SK-N-SH (cell line): ENCODE data around the gene TSPAN4. TPM values are rescaled to one million over a fixed set of nuclear protein-coding genes. Genes with fewer than 3 reads are reported as not detected.

Experiments
- CTCF ChIA-PET: fragments of 300-600, 350-600 bp; formaldehyde crosslinking; extraction: SDS; loops from one replicate; lab custom pipeline; 2021; lab: Yijun Ruan, JAX
- POLR2A ChIA-PET: fragments of 350-600 bp; sonication (Branson Sonifier 250); formaldehyde crosslinking; extraction: SDS; loops from one replicate; lab custom pipeline; 2020; ENCODE audit warnings: antibody characterized with exemption, inconsistent platforms; lab: Yijun Ruan, JAX
- DNase-seq: peaks from one replicate; pipeline ENCODE4 v3.0.0; 2012
- H2AFZ ChIP-seq: fragments of 200-600 bp; sonication (generic); 2 replicates; pipeline ENCODE4 v1.8.1; 2016; ENCODE audit warnings: antibody characterized with exemption, mild to moderate bottlenecking, low read depth
- H3F3A ChIP-seq: fragments of 200-600 bp; sonication (generic); replicated peaks from 2 replicates; pipeline ENCODE3; 2016; ENCODE audit warnings: antibody characterized with exemption, mild to moderate bottlenecking; ENCODE audit not compliant: insufficient read depth
- H3K27ac ChIP-seq, 2 experiments: fragments of 200-500 bp in 1 of 2; fragments of 200-600 bp in 1 of 2; sonication (Bioruptor generic) in 1 of 2; sonication (generic), shearing (Covaris generic) in 1 of 2; 2 replicates each; pipeline versions ENCODE4 v1.5.1 to v1.6.1; 2014 to 2016; ENCODE audit warnings: low read depth in 2 of 2, inconsistent platforms in 1 of 2, low read length in 1 of 2, mild to moderate bottlenecking in 1 of 2, mixed read lengths in 1 of 2
- H3K27me3 ChIP-seq: fragments of 200-600 bp; sonication (generic), shearing (Covaris generic); 2 replicates; pipeline ENCODE4 v1.6.1; 2016; ENCODE audit warnings: mixed run types; ENCODE audit not compliant: insufficient read depth
- H3K36me3 ChIP-seq, 2 experiments: fragments of 200-500 bp in 1 of 2; fragments of 200-600 bp in 1 of 2; sonication (Bioruptor generic) in 1 of 2; sonication (generic) in 1 of 2; replicated peaks in 1 of 2; 2 replicates each; pipeline versions ENCODE3 to v1.5.1; 2014 to 2016; ENCODE audit warnings: low read length in 1 of 2, mild to moderate bottlenecking in 1 of 2; ENCODE audit not compliant: insufficient read depth in 2 of 2, control insufficient read depth in 1 of 2
- H3K4me1 ChIP-seq, 2 experiments: fragments of 200-500 bp in 1 of 2; fragments of 200-600 bp in 1 of 2; sonication (Bioruptor generic) in 1 of 2; sonication (generic), shearing (Covaris generic) in 1 of 2; 2 replicates each; pipeline versions ENCODE4 v1.5.1 to v1.6.1; 2014 to 2016; ENCODE audit warnings: low read depth in 1 of 2, low read length in 1 of 2, mixed run types in 1 of 2; ENCODE audit not compliant: insufficient read depth in 2 of 2, control insufficient read depth in 1 of 2
- H3K4me2 ChIP-seq: fragments of 200-600 bp; sonication (generic), shearing (Covaris generic); 2 replicates; pipeline ENCODE4 v1.6.1; 2017; ENCODE audit warnings: mixed run types
- H3K4me3 ChIP-seq, 2 experiments: fragments of 200-500 bp in 1 of 2; fragments of 200-600 bp in 1 of 2; sonication (Bioruptor generic) in 1 of 2; sonication (generic), shearing (Covaris generic) in 1 of 2; 2 replicates each; pipeline versions ENCODE4 v1.5.1 to v1.8.1; 2014 to 2016; ENCODE audit warnings: low read depth in 2 of 2, inconsistent platforms in 1 of 2, low read length in 1 of 2, mild to moderate bottlenecking in 1 of 2, mixed read lengths in 1 of 2, moderate library complexity in 1 of 2
- H3K79me2 ChIP-seq: fragments of 200-600 bp; sonication (generic); 2 replicates; pipeline ENCODE4 v1.8.1; 2017; ENCODE audit warnings: mild to moderate bottlenecking; ENCODE audit not compliant: insufficient read depth
- H3K9ac ChIP-seq: fragments of 200-600 bp; sonication (generic); 2 replicates; pipeline ENCODE4 v1.6.1; 2017; ENCODE audit warnings: mixed run types
- H3K9me2 ChIP-seq: fragments of 200-600 bp; sonication (generic); 2 replicates; pipeline ENCODE4 v1.6.1; 2017; ENCODE audit warnings: mixed run types
- H3K9me3 ChIP-seq: fragments of 200-600 bp; sonication (generic); 2 replicates; pipeline ENCODE4 v1.6.1; 2017; ENCODE audit warnings: mixed run types, mild to moderate bottlenecking, moderate library complexity
- H4K20me1 ChIP-seq: fragments of 200-600 bp; sonication (generic); 2 replicates; pipeline ENCODE4 v1.6.1; 2017; ENCODE audit warnings: mild to moderate bottlenecking, mixed run types; ENCODE audit not compliant: insufficient read depth
- CHD2 ChIP-seq: fragments of 150-350 bp; IDR thresholded peaks from 2 replicates; pipeline ENCODE4 v1.6.1; 2018; ENCODE audit warnings: low read length; ENCODE audit not compliant: partially characterized antibody
- EZH2phosphoT487 ChIP-seq: fragments of 200-600 bp; sonication (generic); IDR thresholded peaks from 2 replicates; pipeline ENCODE4 v1.6.1; 2017; ENCODE audit warnings: low read depth, mixed run types, mild to moderate bottlenecking, antibody characterized with exemption, moderate library complexity, borderline replicate concordance
- FOSL2 ChIP-seq: IDR thresholded peaks from 2 replicates; pipeline ENCODE4 v1.4.0; 2012; ENCODE audit warnings: low read depth, mild to moderate bottlenecking, moderate library complexity, borderline replicate concordance
- FOXM1 ChIP-seq: IDR thresholded peaks from 2 replicates; pipeline ENCODE4 v1.4.0; 2012; ENCODE audit warnings: low read depth, mild to moderate bottlenecking
- GATA2 ChIP-seq: sonication (generic); formaldehyde crosslinking; IDR thresholded peaks from 2 replicates; pipeline ENCODE4 v1.5.0; 2020; ENCODE audit warnings: mild to moderate bottlenecking, missing genetic modification reagents
- JUND ChIP-seq: IDR thresholded peaks from 2 replicates; pipeline ENCODE4 v1.4.0; 2012
- NRF1 ChIP-seq: IDR thresholded peaks from 2 replicates; pipeline ENCODE4 v1.6.1; 2012; ENCODE audit warnings: low read depth, mild to moderate bottlenecking, low read length
- RCOR1 ChIP-seq: fragments of 150-350 bp; IDR thresholded peaks from 2 replicates; pipeline ENCODE4 v1.6.1; 2017; ENCODE audit warnings: antibody characterized with exemption, low read length
- TAF1 ChIP-seq: IDR thresholded peaks from 2 replicates; pipeline ENCODE4 v1.6.1; 2012; ENCODE audit warnings: low read depth, mild to moderate bottlenecking, low read length, moderate library complexity, borderline replicate concordance
- TCF12 ChIP-seq: IDR thresholded peaks from 2 replicates; pipeline ENCODE4 v1.4.0; 2012
- WGBS: methylation state at CpG from one replicate; pipeline ENCODE4 v1.1.6; 2017; ENCODE audit warnings: low lambda C conversion rate; 5-methylcytosine and 5-hydroxymethylcytosine counted together
- polyA plus RNA-seq, 3 experiments: library from polyadenylated mRNA; depleted of rRNA; stranded (reverse); fragments of >200 nt; gene quantifications; 2 replicates each; pipeline ENCODE4 v1.2.3, GENCODE V29; 2012
- TF ChIP-seq, protein P1 (sequence below): fragments of 150-350 bp; IDR thresholded peaks from 2 replicates; pipeline ENCODE4 v1.6.1; 2016; ENCODE audit warnings: mild to moderate bottlenecking, low read depth, low read length
- TF ChIP-seq, protein P2 (sequence below): IDR thresholded peaks from 2 replicates; pipeline ENCODE4; 2012
- TF ChIP-seq, protein P3 (sequence below): IDR thresholded peaks from 2 replicates; pipeline ENCODE4 v1.6.1; 2012; ENCODE audit warnings: mild to moderate bottlenecking, low read depth, low read length, moderate library complexity
- TF ChIP-seq, protein P4 (sequence below): IDR thresholded peaks from 2 replicates; pipeline ENCODE4 v1.4.0; 2012; ENCODE audit warnings: low read depth

TSPAN4 gene
- polyA plus RNA-seq, 1 of the 3 experiments (the other 2 are of a cell fraction), result 226 TPM

DNA sequence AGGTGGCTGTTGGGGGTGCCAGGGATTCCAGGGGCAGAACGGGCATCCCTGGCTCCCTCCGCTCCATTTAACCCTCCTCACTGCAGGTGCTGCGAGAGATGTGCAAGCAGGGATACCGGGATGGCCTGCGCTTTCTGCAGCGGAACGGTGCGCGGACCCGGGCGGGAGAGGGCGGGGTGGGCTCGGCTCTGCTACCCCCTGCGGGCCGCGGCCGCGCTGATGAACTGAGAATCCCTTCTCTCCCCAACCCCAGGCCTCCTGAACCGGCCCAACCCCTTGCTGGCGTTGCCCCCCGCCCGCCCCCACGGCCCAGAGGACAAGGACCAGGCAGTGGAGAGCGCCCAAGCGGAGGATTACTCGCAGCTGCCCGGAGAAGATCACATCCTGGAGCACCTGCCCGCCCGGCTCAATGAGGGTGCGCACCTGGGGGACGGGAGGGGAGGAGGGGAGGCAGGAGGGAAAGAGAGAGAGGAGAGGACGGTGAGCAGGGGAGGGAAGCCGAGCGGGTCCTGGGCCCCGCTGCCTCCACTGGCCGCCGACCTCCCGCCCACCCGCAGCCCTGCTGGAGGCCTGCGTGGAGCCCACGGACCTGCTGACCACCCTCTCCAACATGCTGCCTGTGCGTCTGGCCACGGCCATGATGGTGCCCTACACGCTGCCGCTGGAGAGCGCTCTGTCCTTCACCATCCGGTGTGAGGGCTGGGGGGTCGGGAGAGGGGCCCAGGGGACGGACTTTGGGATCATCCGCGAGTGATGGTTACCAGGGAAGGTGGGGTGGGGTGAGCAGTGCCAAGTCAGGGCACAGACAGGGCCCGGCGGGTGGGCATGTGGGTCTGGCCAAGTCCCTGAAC, 19.0 kb upstream of the TSPAN4 start (continued):
- TF ChIP-seq RCOR1, result no peak
- TF ChIP-seq NRF1, result no peak
- TF ChIP-seq GATA2 (CRISPR knock-in tag), result no peak
- TF ChIP-seq CHD2, result no peak
- TF ChIP-seq, protein P1, sequence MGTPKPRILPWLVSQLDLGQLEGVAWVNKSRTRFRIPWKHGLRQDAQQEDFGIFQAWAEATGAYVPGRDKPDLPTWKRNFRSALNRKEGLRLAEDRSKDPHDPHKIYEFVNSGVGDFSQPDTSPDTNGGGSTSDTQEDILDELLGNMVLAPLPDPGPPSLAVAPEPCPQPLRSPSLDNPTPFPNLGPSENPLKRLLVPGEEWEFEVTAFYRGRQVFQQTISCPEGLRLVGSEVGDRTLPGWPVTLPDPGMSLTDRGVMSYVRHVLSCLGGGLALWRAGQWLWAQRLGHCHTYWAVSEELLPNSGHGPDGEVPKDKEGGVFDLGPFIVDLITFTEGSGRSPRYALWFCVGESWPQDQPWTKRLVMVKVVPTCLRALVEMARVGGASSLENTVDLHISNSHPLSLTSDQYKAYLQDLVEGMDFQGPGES, result no peak
- TF ChIP-seq, all 33 proteins: peak for 0

DNA sequence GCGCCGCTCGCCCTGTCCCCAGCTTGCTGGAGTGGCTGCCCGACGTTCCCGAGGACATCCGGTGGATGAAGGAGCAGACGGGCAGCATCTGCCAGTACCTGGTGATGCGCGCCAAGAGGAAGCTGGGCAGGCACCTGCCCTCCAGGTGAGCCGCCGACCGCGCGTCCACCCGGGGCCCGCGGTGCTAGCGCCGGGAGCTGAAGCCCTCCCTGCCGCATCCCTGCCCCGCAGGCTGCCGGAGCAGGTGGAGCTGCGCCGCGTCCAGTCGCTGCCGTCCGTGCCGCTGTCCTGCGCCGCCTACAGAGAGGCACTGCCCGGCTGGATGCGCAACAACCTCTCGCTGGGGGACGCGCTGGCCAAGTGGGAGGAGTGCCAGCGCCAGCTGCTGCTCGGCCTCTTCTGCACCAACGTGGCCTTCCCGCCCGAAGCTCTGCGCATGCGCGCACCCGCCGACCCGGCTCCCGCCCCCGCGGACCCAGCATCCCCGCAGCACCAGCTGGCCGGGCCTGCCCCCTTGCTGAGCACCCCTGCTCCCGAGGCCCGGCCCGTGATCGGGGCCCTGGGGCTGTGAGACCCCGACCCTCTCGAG, 18.3 kb upstream of the TSPAN4 start:
- Histone ChIP-seq H3K9ac (no peak overlapping the region), H2AFZ (no peak overlapping the region), H3K4me2 (no peak overlapping the region), H3F3A (peaks cover 7% of the 10 kb centered on the region), H3K4me1 (peaks cover 14 to 23% of the 10 kb centered on the region in 2 experiments; a peak in 3 of 4 replicates), H3K9me3 (no peaks in the 10 kb centered on the region), H3K27me3 (no peaks in the 10 kb centered on the region), H3K36me3 (peaks cover 0 to 21% of the 10 kb centered on the region in 2 experiments), H3K4me3 (no peak overlapping the region), H3K9me2 (no peaks in the 10 kb centered on the region)
- DNase-seq, result no peak
- ChIA-PET CTCF (no interaction called here), POLR2A (no interaction called here)
- no peak for TF ChIP-seq TAF1
- no peak for TF ChIP-seq TCF12
- no peak for TF ChIP-seq JUND
- TF ChIP-seq, protein P2, sequence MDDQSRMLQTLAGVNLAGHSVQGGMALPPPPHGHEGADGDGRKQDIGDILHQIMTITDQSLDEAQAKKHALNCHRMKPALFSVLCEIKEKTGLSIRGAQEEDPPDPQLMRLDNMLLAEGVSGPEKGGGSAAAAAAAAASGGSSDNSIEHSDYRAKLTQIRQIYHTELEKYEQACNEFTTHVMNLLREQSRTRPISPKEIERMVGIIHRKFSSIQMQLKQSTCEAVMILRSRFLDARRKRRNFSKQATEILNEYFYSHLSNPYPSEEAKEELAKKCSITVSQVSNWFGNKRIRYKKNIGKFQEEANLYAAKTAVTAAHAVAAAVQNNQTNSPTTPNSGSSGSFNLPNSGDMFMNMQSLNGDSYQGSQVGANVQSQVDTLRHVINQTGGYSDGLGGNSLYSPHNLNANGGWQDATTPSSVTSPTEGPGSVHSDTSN, result no peak
- TF ChIP-seq FOSL2, result no peak
- no peak for TF ChIP-seq EZH2phosphoT487
- TF ChIP-seq NRF1, result no peak
- TF ChIP-seq, protein P1, result no peak
- TF ChIP-seq, protein P3, sequence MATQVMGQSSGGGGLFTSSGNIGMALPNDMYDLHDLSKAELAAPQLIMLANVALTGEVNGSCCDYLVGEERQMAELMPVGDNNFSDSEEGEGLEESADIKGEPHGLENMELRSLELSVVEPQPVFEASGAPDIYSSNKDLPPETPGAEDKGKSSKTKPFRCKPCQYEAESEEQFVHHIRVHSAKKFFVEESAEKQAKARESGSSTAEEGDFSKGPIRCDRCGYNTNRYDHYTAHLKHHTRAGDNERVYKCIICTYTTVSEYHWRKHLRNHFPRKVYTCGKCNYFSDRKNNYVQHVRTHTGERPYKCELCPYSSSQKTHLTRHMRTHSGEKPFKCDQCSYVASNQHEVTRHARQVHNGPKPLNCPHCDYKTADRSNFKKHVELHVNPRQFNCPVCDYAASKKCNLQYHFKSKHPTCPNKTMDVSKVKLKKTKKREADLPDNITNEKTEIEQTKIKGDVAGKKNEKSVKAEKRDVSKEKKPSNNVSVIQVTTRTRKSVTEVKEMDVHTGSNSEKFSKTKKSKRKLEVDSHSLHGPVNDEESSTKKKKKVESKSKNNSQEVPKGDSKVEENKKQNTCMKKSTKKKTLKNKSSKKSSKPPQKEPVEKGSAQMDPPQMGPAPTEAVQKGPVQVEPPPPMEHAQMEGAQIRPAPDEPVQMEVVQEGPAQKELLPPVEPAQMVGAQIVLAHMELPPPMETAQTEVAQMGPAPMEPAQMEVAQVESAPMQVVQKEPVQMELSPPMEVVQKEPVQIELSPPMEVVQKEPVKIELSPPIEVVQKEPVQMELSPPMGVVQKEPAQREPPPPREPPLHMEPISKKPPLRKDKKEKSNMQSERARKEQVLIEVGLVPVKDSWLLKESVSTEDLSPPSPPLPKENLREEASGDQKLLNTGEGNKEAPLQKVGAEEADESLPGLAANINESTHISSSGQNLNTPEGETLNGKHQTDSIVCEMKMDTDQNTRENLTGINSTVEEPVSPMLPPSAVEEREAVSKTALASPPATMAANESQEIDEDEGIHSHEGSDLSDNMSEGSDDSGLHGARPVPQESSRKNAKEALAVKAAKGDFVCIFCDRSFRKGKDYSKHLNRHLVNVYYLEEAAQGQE, result no peak
- TF ChIP-seq FOXM1, result no peak
- TF ChIP-seq, protein P4, sequence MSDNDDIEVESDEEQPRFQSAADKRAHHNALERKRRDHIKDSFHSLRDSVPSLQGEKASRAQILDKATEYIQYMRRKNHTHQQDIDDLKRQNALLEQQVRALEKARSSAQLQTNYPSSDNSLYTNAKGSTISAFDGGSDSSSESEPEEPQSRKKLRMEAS, result no peak
- TF ChIP-seq, all 33 proteins: peak for 0
- no peak overlapping the region for H3K27ac ChIP-seq
- H4K20me1 ChIP-seq, result peaks cover 31% of the 10 kb centered on the region
- 99% methylated on average over 42 of the region's 59 CpGs for WGBS
- peaks cover 26% of the 10 kb centered on the region for H3K79me2 ChIP-seq
